AG09309 (cell line): ENCODE results near the gene RARA.

Experiments
- DNase-seq: peaks from one replicate; pipeline ENCODE4 v3.0.0-alpha.2; 2010; ENCODE audit warnings: low read depth
- H3K4me3 ChIP-seq: 2 replicates; pipeline ENCODE4 v1.5.1; 2011; ENCODE audit warnings: mild to moderate bottlenecking, low read depth, low read length, moderate library complexity; ENCODE audit not compliant: control insufficient read depth
- TF ChIP-seq, protein P1 (sequence below): IDR thresholded peaks from 2 replicates; pipeline ENCODE4 v1.5.1; 2011; ENCODE audit warnings: mild to moderate bottlenecking, low read depth, low read length, inconsistent platforms; ENCODE audit not compliant: insufficient read depth, control insufficient read depth; ENCODE audit errors: missing control alignments

The RARA gene

GRCh38 chr17:40329839-40330794 lies 21.1 kb downstream of the RARA start:
- H3K4me3 ChIP-seq, result no peak overlapping the region
- no peak for DNase-seq

DNA sequence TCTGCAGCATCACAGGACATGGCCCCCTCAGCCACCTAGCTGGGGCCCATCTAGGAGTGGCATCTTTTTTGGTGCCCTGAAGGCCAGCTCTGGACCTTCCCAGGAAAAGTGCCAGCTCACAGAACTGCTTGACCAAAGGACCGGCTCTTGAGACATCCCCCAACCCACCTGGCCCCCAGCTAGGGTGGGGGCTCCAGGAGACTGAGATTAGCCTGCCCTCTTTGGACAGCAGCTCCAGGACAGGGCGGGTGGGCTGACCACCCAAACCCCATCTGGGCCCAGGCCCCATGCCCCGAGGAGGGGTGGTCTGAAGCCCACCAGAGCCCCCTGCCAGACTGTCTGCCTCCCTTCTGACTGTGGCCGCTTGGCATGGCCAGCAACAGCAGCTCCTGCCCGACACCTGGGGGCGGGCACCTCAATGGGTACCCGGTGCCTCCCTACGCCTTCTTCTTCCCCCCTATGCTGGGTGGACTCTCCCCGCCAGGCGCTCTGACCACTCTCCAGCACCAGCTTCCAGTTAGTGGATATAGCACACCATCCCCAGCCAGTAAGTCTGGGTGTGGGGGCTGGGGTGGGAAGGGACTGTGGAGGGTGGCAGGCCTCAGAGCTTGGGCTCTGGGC lies 22.0 kb downstream of the RARA start:
- H3K4me3 ChIP-seq, result no peak overlapping the region

More at GRCh38 chr17:40329839-40330794, 21.1 kb downstream of the RARA start:
- TF ChIP-seq, protein P1, sequence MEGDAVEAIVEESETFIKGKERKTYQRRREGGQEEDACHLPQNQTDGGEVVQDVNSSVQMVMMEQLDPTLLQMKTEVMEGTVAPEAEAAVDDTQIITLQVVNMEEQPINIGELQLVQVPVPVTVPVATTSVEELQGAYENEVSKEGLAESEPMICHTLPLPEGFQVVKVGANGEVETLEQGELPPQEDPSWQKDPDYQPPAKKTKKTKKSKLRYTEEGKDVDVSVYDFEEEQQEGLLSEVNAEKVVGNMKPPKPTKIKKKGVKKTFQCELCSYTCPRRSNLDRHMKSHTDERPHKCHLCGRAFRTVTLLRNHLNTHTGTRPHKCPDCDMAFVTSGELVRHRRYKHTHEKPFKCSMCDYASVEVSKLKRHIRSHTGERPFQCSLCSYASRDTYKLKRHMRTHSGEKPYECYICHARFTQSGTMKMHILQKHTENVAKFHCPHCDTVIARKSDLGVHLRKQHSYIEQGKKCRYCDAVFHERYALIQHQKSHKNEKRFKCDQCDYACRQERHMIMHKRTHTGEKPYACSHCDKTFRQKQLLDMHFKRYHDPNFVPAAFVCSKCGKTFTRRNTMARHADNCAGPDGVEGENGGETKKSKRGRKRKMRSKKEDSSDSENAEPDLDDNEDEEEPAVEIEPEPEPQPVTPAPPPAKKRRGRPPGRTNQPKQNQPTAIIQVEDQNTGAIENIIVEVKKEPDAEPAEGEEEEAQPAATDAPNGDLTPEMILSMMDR, result no peak

GRCh38 chr17:40331743-40332641 lies 23.0 kb downstream of the RARA start:
- TF ChIP-seq, protein P1, result no peak
- H3K4me3 ChIP-seq, result no peak overlapping the region
- DNase-seq, result no peak

More for the DNA sequence above, 22.0 kb downstream of the RARA start:
- TF ChIP-seq, protein P1, result no peak
- no peak for DNase-seq

DNA sequence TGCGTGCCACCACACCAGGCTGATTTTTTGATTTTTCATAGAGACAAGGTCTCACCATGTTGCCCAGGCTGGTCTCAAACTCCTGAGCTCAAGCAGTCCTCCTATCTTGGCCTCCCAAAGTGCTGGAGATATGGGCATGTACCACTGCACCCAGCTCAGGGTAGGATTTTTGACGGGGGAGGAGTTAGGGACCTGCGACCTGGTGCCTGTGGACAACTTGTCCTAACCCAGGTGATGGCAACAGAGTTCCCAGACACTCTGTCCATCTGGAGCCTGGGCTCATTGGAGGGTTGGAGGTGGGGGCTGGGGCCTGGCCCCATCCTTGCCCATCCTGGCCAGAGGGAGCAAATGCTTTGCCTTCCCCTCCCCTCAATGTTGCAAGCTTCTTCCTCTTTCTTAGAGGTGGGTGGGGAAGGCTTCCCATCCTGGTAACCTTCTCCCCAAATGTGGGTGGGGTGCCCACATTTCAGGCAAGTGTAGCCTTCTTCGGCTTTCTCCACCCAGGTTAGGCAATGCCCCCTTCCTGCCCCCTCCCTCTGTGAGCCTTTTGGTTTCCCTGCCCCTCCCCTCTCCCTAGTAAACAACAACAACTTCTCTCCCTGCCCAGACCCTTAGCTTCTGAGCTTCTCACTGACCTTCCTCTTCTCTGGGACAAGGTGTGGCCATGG lies 24.9 kb downstream of the RARA start:
- no peak overlapping the region for H3K4me3 ChIP-seq
- DNase-seq, result no peak
- TF ChIP-seq, protein P1, result no peak

DNA sequence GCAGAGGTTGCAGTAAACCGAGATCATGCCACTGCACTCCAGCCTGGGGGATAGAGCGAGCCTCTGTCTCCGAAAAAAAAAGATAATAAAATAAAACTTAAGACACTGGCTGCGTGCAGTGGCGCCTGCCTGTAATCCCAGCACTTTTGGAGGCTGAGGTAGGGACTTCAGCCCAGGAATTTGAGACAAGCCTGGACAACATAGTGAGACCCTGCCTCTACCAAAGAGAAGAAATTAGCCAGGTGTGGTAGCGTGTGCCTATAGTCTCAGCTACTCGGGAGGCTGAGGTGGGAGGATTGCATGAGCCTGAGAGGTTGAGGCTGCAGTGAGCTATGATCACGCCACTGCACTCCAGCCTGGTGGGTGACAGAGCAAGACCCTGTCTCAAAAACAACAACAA lies 26.6 kb downstream of the RARA start:
- no peak overlapping the region for H3K4me3 ChIP-seq
- TF ChIP-seq, protein P1, result no peak
- no peak for DNase-seq
